ENCODE measurements around the gene ADAM19. TPM values are rescaled to one million over a fixed set of nuclear protein-coding genes. Genes with fewer than 3 reads are reported as not detected.
A peak's percentile ranks its signal among the peaks of the same experiment; 100 is the strongest.

Gene ADAM19
- total RNA-seq, 1 donor from 2014 or later: 41.2 TPM

DNA sequence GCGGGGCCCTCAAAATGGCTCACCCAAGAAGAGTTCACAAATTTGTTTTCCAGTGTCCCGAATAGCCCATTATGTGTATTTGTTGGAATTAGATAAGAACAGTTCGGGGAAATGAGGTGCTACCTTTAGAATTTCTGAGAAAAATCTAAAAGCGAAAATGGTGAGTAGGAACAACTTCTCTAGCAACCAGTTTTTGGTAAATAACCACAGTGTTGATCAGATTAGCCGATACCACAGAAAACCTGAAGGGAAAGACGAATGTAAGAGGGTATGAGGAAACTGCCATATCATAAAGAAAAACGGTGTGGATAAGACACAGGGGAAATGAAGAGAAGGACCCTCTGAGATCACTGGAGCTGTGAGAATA is 31.0 kb downstream of the ADAM19 start:
- DNase-seq: no peak
- Mint-ChIP-seq H3K36me3 (ENCODE audit: unreplicated experiment) (no peaks in the 10 kb centered on the region), H3K4me1 (ENCODE audit: low read depth, unreplicated experiment) (peaks cover 22% of the 10 kb centered on the region)

DNA sequence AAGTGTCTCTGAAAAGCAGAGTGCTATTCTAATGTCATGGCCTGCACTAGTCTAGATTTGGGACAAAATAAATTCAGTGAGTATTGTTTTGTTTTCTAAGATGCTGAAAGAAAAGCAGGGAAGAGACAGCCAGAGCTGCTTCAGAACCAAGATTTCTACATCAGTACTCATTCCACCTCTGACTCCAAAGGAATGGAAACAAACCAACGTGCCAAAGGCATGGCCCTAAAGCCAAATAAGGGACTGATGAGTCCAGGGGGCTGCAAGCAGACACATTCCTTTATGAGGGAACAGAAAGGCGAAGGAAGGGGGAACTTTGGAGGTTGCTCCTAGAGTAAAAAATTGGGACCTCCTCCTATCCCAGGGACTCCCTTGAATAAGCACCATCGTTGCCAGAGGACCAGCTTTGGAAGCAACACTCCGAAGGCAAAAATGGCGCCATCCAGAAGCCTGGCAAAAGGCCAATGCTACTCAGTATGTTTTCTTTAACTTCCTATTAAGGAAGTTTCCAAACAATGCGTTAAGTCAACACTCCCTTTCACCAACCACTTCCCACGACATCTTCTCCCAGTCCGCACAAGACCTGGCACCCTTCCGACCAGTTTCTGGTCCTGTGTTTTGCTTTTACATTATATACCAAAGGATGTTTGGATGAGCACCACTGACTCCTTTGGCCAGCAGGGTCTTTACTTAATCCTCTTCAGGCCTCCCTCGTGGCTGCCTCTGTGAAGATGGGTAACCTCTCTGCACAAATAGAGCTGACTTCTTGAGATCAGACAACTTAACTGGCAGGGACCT is 31.6 kb downstream of the ADAM19 start:
- Mint-ChIP-seq H3K4me3 (ENCODE audit: unreplicated experiment) (no peak overlapping the region), H3K4me1 (ENCODE audit: low read depth, unreplicated experiment) (peaks cover 22% of the 10 kb centered on the region), H3K36me3 (ENCODE audit: unreplicated experiment) (no peaks in the 10 kb centered on the region), H3K9me3 (ENCODE audit: unreplicated experiment) (no peaks in the 10 kb centered on the region), H3K27me3 (ENCODE audit: unreplicated experiment) (peaks cover 5% of the 10 kb centered on the region), H3K27ac (ENCODE audit: unreplicated experiment) (no peak overlapping the region)
- no peak for DNase-seq
- TF ChIP-seq, protein P1, sequence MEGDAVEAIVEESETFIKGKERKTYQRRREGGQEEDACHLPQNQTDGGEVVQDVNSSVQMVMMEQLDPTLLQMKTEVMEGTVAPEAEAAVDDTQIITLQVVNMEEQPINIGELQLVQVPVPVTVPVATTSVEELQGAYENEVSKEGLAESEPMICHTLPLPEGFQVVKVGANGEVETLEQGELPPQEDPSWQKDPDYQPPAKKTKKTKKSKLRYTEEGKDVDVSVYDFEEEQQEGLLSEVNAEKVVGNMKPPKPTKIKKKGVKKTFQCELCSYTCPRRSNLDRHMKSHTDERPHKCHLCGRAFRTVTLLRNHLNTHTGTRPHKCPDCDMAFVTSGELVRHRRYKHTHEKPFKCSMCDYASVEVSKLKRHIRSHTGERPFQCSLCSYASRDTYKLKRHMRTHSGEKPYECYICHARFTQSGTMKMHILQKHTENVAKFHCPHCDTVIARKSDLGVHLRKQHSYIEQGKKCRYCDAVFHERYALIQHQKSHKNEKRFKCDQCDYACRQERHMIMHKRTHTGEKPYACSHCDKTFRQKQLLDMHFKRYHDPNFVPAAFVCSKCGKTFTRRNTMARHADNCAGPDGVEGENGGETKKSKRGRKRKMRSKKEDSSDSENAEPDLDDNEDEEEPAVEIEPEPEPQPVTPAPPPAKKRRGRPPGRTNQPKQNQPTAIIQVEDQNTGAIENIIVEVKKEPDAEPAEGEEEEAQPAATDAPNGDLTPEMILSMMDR (IDR thresholded peaks at IDR 0.05; ENCODE audit: partially characterized antibody, unreplicated experiment): no peak

More for the DNA sequence above, 31.0 kb downstream of the ADAM19 start:
- Mint-ChIP-seq H3K27ac (ENCODE audit: unreplicated experiment) (no peak overlapping the region), H3K4me3 (ENCODE audit: unreplicated experiment) (no peak overlapping the region), H3K27me3 (ENCODE audit: unreplicated experiment) (peaks cover 5% of the 10 kb centered on the region), H3K9me3 (ENCODE audit: unreplicated experiment) (no peaks in the 10 kb centered on the region)
- TF ChIP-seq, protein P1 (IDR thresholded peaks at IDR 0.05; ENCODE audit: partially characterized antibody, unreplicated experiment): no peak

DNA sequence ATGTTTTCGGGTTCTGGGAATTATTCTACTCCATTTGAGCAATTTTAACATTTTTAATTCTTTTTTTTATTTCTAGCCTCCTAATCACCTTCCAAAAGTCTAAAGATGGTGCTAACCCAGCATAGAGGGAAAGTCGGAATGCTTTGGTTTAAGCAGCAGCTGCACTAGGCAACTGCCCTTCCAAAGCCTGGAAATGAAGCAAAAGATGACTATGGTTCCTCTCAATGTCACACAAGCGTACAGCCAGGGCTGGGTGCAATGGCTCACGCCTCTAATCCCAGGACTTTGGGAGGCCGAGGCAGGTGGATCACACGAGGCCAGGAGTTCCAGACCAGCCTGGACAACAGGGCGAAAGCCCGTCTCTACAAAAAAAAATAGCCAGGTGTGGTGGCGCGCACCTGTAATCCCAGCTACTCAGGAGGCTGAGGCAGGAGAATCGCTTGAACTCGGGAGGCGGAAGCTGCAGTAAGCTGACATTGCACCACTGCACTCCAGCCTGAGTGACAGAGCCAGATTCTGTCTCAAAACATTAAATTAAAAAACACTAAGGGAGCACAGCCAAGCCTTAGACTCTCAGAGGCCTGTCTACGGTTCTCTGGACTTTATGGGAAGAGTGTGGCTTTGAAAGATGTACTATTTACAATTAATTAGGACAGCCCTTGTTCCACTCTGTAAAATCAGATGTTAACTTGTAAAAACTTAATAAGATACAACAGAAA is 33.1 kb downstream of the ADAM19 start:
- H3K27me3 Mint-ChIP-seq (ENCODE audit: unreplicated experiment): peaks cover 2% of the 10 kb centered on the region
- no peak overlapping the region for H3K4me3 Mint-ChIP-seq (ENCODE audit: unreplicated experiment)
- H3K9me3 Mint-ChIP-seq (ENCODE audit: unreplicated experiment): no peaks in the 10 kb centered on the region
- peaks cover 27% of the 10 kb centered on the region for H3K4me1 Mint-ChIP-seq (ENCODE audit: low read depth, unreplicated experiment)
- no peaks in the 10 kb centered on the region for H3K36me3 Mint-ChIP-seq (ENCODE audit: unreplicated experiment)
- TF ChIP-seq, protein P1 (IDR thresholded peaks at IDR 0.05; ENCODE audit: partially characterized antibody, unreplicated experiment): no peak
- no peak for DNase-seq
- H3K27ac Mint-ChIP-seq (ENCODE audit: unreplicated experiment): no peak overlapping the region

DNA sequence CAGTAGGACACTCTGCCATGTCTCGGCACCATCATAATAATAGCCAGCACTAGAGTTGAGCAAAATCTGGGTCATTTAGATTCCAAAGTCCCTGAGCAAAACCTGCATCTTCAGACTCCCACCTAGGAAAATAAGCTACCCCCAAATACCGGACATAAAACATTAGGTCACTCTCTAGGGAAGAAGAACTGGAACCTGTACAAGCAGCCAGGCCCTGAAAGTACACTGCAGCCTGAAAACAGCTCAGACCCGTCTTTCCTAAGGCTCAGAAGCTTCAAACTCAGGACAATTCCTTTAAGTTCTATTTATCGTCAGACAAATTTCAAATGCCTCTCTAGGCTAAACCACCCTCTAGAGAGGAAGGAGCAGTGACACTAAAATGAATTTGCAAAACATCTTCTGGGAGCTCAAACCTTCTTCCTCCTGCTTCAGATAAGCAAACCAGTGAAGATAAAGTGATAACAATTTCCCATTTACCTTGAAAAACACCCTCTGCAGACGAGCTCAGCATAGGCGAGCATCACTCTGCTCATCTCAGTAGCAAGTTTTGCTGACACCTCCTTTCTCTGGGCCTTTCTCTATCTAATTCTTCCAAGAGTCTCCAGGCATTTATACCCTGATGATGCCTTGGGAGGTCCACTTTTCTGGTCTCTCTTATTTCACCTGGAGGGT is 34.0 kb downstream of the ADAM19 start:
- H3K27ac Mint-ChIP-seq (ENCODE audit: unreplicated experiment): peak overlapping the region; percentile 44
- peaks cover 2% of the 10 kb centered on the region for H3K27me3 Mint-ChIP-seq (ENCODE audit: unreplicated experiment)
- H3K4me1 Mint-ChIP-seq (ENCODE audit: low read depth, unreplicated experiment): peaks cover 24% of the 10 kb centered on the region
- H3K4me3 Mint-ChIP-seq (ENCODE audit: unreplicated experiment): peak overlapping the region; percentile 4
- no peak for DNase-seq
- H3K36me3 Mint-ChIP-seq (ENCODE audit: unreplicated experiment): no peaks in the 10 kb centered on the region
- no peaks in the 10 kb centered on the region for H3K9me3 Mint-ChIP-seq (ENCODE audit: unreplicated experiment)
- TF ChIP-seq, protein P1 (IDR thresholded peaks at IDR 0.05; ENCODE audit: partially characterized antibody, unreplicated experiment): no peak

All from glutamatergic neuron (in vitro differentiated cells).